Stimulated activated CD8-positive, alpha-beta memory T cell treated with anti-CD3 and anti-CD28 coated beads, Interleukin-7, amount 100 ng/mL, for 48 hours (primary cell): ENCODE results near the gene STUM.
"Not testable (repeated sequence)": the region's sequence is repeated elsewhere in the genome, so short reads cannot be mapped to it uniquely, and the experiment has no call there.

Experiments used
- DNase-seq, 2 donors: peaks; one replicate each; pipeline ENCODE4 v3.0.0-alpha.2; 2020; ENCODE audit warnings: low read depth in 1 of 2; ENCODE audit errors: extremely low read depth in 1 of 2

Gene STUM

DNA sequence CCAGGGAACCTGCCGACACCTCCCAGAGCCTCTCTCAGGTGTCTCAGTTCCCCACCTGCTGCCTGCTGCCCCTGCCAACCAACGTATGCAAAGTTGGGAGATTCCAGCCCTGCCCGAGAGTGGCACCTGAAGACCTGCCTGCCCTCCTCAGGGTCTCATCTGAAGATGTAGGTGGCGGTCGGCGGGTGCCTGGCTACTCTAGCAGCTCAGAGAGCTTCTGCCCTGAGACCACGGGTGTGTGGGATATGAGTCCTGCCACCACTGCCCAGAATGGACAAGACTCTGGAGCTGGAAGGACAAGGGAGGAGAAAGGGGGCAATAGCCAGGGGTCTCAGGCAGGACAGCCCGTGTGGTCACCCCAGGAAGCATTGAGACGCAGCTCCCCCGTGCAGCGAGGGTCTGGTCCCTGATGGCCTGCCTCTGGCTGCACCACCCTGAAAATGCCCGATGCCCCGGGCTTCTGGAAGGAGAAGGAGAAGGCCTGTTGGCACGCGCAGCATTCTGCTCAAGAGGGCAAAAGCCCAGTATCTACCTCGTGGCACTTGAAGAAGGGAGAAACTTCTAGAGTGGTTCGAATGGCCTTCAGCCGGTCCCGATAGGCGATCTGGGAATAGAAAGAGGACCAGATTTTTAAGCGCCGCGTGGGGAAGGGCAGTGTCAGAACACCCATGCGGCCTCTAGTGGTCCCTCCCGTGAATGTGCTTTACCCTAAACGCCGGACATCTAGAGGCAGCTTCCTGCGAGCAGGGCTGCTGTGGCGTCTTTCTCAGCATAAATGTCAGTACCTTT is 88.8 kb downstream of the STUM start:
- no peak for DNase-seq

DNA sequence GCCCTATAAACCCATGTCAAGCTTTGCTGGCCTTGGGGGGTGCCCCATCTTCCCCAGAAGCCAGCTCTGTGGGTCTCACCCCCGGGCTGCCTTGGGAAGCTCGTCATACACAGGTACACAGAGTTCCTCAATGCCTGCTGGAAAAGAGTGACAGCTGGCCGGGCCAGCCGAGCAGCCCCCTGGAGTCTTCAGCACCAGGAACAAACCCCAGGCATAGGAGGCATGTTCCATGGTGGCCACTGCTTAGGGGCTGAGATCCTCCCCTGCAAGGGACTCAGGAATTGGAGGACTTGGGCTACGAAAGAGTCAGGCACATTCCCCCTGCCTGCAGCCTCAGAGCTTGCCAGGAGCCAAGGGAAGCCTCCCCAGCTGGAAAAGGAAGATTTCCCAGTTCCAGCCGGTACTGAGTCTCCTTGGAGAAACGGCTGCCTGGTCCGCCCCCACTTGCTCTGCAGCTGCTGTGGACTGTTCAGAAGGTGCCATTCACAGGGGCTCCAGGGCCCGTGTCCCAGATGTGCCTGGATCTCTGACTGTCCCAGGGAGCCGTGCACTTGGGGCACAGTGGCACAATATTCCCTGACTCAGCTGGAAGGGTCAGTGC is 89.5 kb downstream of the STUM start:
- DNase-seq: no peak

DNA sequence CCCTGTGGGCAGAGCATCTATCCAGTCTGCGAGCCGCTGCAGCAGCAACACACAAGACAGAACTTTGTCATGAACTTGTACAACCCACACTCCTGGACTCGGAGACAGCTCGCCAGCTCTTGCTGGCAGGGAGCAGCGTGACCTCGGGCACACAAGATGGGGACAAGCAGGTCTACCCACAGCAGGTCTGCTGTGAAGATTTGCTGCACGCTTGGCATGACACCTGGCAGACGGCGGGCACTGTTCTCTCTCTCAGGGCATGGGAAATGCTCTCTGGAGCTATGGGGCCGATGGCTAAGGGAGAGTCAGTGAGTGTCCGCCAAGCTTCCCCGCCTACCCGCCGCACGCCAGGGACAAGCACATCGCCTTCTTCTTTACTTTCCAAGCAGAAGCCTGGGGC is 90.0 kb downstream of the STUM start:
- no peak for DNase-seq

DNA sequence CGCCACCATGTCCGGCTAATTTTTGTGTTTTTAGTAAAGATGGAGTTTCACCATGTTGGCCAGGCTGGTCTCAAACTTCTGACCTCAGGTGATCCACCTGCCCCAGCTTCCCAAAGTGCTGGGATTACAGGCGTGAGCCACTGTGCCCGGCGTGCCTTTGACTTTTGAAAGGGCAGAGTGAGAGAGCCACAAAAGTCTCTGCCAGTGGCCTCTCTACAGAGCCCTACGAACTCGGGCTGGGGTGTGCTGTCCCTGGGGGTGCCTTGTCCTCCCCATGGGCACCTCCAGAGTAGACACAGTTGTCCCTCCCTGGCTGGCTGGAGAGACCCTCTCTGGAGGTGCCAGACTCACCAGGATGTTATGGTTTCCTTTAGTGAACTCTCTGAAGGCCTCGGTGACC is 90.6 kb downstream of the STUM start:
- not testable (repeated sequence) for DNase-seq

DNA sequence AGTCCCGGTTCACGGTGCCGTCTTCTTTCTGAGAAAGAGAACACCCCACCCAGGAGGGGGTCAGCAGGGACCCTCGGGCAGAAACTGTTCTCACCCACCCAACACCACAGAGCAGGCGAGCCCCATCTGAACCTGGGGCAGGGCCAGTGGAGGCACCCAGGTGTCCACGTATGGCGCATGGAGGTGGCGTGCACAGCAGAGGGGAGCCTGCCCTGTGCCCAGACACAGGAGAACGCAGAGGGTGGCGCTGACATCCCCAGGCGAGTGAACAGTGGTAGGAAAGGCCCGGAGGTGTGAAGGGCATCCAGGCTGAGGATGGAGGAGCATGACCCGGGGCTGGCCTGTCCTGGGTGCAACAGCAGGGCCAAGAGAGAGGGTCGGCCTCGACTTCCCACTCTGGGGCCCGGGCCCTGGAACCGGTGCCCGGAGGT is 91.1 kb downstream of the STUM start:
- DNase-seq: no peak

DNA sequence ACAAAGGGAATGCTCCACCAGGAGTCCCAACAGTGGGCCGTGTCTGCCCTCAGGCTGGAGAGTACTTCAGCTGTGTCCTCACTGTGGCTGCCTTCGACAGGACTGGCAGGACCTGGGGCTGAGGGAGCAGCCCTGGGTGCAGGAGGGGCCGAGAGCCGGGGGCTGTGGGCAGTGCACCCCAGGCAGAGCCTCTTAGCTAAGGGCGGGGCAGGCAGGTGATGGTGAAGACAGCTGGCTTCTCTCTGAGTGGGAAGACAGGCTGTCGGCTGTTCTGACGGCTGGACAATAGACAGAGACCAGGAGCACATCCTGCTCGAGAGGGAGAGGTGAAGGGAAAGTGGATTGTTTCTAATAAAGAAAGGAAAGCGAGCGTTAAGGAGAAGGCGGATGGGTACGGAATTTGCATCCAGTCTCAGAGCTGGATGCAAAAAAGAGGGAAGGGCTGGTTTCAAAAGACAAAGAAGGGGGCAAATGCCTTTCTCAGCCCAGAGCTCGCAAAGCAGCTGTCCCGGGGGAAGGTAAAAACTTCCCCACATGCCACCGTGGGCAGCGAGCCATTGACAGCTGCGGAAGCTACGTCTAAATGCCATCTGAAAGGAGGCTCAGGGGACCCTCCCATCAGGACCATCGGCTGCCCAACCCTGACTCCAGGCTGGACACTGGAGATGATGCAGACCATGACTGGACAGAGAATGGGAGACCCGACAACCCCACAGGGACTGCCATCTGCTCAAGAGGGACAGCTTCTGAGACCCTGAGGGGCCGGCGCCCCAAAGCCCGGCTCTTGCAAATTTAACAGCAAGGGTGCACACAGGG is 92.0 kb downstream of the STUM start:
- no peak for DNase-seq

DNA sequence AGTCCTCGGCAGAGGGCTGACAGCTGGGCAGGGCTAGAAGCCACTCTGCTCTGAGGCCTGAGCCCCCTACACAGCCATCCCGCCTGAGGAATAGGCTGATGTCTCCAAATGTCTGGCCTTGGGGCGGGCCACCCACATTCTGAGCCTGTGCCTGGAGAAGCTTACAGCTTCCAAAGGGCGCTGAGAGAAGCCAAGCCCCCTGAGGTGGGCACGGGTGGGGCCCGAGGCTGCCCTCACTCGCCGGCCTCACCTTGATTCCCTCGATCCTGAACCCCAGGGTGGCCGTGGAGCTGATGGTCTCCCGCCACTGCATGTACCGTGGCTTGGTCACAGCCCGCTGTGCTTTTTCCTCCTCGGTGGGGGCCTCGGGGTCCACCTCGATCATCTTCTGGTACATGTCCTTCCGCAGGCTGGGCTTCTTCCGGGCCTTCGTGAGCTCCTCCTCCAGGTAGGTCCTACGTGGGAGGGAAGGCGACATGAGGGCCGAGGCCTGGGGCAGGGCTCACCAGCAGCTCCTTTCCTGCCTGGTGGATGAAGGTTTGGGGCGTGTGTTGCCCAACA is 93.2 kb downstream of the STUM start:
- DNase-seq: no peak

DNA sequence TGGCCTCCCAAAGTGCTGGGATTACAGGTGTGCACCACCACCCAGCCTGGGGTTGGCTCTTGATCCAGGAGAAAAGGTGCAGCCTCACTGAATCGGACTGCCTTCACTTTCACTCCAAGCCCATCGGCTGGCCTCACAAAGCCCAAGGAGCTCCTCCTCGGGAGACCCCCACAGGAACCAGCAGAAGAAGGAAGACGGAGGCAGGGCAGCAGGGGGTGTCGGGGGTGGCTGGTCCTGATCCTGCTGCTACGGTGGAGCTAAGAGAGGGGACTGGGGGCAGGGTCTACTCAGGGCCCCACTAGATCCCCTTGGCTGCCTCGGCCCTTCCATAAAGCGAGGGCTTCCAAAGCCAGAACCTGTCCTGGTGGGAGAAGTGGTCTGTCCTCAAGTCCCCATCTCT is 93.9 kb downstream of the STUM start:
- DNase-seq: no peak

DNA sequence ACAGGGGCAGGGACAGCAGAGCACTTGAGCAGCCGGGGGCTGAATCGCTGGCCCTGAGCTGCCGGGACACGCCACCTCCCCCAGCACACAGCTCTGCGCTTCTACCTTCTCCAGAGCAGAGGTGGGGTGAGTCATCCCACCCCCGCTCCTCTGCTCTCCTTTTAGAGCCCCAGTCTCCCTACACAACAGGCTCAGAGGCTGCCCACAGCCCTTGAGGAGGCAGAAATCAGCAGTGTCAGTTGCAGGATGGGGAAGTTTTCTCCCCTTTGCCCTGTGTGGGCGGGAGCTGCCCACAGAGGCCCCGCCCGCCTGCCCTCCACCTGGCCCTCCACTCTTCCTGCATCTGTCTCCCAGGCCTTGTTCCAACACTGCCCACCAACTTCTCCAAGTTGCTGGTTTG is 94.6 kb downstream of the STUM start:
- DNase-seq: peak; percentile 43 to 75

DNA sequence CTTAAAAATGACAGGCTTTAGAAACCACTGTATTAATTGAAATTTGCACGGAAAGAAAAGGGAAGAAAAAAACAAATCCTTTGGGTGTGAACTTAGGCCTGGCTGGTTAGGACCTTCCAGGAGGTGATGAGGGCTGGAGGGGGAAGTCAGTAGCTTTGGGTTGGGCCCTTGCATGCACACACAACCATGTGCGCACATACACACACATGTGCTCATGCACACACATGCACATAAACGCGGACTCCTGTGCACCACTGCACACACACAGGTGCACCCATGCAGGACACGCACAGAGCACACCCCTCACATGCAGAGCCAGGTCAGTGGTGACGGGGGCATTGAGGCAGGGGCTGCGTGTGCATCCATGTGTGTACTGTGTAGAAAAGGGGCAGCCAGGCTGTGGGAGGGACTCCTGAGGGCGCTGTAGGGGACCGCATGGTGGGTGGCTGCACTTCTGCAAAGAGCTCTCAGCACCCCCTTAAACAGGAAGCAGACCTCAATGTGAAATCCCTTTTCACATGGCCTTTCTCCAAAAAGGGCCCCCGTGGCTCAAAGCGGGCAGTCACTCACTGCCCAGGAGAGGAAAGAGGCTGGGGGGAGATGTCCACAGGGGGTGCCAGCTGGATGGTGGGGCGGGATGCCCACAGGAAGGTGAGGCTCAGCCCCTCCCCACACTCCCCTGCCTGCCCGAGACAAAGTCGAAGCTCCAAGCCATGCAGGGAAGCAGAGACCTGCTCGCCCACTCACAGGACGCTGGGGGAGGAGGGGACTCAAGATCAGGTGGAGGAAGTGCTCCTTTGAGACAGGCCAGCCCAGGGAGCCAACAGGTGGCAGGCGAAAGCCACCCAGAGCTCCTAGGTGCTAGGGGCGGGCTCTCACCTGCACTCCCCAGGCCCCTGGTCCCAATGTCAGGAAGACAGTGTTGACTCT is 95.3 kb downstream of the STUM start:
- no peak for DNase-seq

DNA sequence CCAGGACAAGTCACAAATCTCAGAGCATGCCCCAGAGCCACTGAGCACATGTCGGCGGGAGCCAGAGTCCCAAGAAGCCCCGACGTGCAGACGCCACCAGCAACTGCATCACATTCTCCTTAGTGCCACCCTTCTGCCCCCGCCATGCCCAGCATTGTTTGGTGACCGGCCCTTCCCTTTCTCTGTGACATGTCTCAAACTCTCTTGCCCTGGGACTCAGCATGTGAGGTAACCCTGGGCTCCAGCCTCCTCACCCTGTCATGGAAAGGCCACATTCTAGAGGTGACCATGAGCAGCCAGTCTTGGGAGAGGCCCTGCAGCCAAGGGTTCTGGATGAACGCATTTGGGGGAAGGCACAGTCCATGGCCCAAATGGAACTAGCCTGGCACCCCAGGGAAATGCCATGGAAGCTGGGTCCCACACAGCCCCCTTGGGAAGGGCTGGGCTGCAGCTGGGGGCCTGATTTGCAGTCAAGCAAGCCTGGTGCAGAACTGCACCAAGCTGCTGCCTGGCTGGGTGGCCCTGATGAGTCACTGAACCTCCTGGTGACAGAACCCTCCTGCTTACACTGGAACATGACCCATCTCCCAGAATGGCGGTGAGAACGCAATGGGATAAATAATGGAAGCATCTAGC is 96.1 kb downstream of the STUM start:
- no peak for DNase-seq

DNA sequence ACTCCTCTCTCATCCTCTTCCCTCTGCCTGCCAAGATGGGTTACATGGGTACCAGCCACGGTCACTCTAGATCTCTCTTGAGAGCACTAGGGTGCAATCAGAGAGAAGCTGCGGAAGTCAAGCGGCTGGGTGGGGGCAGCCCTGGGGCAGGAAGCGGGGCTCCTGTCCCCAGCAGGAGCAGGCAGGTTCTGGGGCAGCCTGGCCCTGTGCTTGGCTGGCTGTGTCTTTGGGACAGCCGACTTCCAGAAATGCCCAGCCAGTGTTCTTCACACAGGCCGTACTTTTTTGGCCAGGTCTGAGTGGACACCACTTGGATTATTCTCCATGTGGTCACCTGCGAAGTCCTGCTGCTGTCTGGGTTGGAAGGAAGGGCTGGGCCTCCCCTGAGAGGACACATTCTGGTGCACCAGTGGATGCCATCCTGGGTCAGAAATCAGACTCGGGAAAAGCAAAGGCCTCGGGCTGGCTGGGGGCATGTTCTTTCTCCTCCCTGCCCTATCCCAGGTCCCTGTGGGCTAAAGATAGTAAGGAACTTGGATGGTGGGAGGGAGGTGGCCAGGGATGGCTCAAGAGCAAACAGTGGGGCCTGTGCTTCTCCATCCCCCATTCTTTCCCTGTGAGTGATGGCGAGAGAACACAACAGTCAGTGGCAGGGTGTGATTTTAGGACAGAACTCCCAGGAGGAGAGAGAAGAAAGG is 96.9 kb downstream of the STUM start:
- no peak for DNase-seq

DNA sequence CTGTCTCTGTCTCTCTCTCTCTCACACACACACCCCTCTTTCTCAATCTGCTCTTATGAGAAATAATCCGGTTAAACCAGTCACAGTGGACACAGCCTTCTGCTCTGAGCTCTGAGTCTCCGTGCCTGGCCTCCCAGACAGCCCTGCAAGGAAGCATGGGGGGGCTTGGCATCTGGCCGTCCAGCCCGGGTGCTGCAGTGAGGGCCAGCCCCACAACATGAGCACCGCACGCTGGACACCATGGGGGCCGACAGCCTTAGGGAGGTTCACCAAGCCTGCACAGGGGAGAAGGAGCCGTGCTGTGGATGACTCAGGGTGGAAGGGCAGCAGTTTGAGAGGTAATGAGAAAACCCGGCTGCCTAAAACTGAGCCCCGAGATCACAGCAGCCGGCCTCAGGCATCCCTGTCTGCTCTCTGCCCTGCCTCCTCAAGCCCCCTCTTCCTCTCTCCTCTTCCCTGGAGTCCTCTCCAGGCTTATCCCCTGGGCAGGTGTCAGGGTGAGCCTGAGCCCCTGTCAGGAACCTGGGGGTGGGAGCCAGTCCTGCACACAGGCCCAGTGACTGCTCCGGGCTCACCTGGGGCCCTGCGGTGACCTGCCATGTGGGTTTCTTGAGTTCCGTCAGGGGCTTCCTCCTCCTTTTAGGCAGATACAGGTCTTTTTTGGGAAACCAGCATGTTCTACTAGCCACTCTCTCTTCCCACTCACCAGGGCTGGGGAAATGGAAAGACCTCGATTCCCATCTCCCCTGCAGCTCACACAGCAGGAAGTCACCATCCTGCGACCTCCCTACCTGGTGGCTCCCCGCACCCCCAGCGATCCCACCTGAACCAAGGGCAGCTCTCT is 97.7 kb downstream of the STUM start:
- DNase-seq: no peak

DNA sequence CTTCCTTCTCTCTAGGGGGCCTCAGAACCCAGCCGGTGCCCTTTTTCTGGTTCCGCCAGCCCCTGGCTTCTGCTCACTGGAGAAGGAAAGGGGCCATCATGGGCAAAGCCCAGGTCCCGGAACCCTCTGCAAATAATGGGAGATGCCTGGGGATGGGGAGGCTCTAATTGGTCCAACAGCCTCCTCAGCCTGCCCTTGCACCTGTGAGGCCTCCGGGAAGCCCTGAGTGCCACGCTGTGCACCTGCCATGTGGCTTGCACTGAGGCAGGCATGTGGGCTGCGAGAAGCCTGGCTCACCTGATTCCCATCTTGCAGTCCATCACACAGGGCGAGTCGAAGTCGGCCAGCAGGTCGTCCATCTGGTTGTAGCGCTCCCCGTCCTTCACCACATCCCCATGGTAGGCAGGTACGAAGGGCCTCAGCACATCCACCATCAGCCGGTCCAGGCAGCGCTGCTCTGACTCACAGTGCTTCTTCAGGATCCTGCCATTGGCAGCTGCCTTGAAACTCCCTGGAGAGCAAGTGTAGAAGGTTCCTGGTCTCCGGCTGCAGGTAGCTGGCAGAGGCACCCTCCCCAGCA is 98.4 kb downstream of the STUM start:
- DNase-seq: no peak

DNA sequence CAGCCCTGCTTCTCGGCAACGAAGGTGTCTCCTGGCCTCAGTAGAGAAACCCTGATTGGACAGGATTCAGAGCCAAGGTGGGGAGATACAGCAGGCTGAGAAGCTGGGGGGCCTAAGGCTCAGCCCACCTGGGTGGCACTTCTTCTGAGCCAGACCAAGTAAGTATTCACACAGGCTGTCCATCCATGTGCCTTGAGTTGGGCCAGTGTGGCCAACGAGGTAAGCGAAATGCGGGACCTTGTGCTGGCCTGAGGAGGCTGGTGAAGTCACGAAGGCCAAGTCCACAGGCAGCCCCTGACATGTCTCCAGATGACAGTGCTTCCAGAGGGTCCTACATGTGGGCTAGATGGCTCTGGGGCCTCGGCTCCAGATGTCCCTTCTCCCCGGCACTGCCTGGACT is 99.2 kb downstream of the STUM start:
- DNase-seq: no peak

DNA sequence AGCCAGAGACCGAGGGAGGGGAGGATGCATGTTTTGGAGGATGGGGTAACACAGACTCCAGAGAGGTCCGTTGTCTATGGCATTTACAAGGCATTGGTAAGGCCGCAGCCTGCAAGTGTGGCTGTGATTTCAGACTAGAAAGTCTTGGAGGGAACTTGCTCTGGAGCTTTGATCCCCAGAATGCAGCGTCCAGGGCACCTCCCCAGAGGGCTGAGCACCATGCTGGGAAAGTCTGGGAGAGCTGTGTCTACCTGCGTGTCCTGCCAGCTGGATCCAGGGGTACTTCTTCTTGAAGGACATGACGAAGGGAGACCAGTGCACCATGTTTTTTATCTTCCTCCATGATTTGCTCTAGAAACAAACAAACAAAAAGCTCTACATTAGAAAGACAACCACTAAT is 99.9 kb downstream of the STUM start:
- DNase-seq: no peak

DNA sequence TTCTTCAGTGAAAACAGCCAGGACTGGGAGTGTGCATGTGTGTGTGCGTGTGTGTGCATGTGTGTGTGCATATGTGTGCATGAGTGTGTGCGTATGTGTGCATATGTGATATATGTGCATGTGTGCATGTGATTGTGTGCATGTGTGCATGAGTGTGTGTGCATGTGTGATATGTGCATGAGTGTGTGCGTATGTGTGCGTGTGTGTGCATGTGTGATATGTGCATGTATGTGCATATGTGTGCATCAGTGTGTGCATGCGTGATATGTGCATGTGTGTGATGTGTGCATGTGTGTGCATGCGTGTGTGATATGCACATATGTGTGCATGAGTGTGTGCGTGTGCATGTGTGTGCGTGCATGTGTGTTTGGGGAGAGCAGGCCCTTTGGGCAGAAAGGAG is 100.7 kb downstream of the STUM start:
- no peak for DNase-seq

DNA sequence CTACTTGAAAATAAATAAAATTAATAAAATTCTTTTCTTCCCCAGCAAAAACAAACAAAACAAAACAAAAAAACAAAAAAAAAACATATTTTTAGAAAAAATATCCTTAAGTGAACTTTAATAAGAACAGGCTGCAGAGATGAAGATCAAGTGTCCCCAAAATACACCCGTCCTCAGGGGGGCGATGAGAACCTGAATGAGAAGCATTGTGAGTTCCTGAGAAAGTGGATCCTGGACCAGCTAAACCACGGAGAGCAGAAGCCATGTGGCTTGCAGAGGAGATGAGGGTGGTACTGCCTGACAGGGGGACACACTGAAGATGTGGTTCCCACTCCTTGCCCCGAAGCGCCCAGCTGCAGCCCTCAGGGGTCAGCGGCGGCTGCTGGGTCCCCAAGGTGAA is 101.2 kb downstream of the STUM start:
- no peak for DNase-seq
